Fibroblast of lung (primary cell): ENCODE results near the gene RPS6KC1. TPM values are rescaled to one million over a fixed set of nuclear protein-coding genes. Genes with fewer than 3 reads are reported as not detected.

Experiments used
- DNase-seq, 2 donors: peaks; one replicate each; pipeline versions ENCODE4 v3.0.0 to v3.0.0-alpha.2; 2010; ENCODE audit warnings: low read depth in 2 of 2
- H2AFZ ChIP-seq: 2 replicates; pipeline ENCODE4 v1.5.1; 2012; ENCODE audit warnings: low read length, control low read depth, inconsistent platforms
- H3K27ac ChIP-seq: 2 replicates; pipeline ENCODE4 v1.5.1; 2011; ENCODE audit warnings: low read length, control low read depth; ENCODE audit not compliant: insufficient read depth
- H3K27me3 ChIP-seq: 2 replicates; pipeline ENCODE4 v1.5.1; 2011; ENCODE audit warnings: mild to moderate bottlenecking, low read length; ENCODE audit not compliant: control insufficient read depth, insufficient read depth
- H3K36me3 ChIP-seq: 2 replicates; pipeline ENCODE4 v1.5.1; 2011; ENCODE audit warnings: low read length; ENCODE audit not compliant: control insufficient read depth, insufficient read depth
- H3K4me1 ChIP-seq: 2 replicates; pipeline ENCODE4 v1.5.1; 2011; ENCODE audit warnings: low read length; ENCODE audit not compliant: control insufficient read depth, insufficient read depth; ENCODE audit errors: extremely low read depth
- H3K4me2 ChIP-seq: 2 replicates; pipeline ENCODE4 v1.5.1; 2011; ENCODE audit warnings: low read length, control low read depth; ENCODE audit not compliant: insufficient read depth; ENCODE audit errors: extremely low read depth
- H3K4me3 ChIP-seq, 4 experiments: fragments of 200-600 bp in 1 of 4; sonication (generic) in 1 of 4; replicated peaks in 1 of 4; 2 replicates each; pipeline ENCODE4 v1.5.1; 2011 to 2016; ENCODE audit warnings: low read length in 4 of 4, low read depth in 3 of 4, mild to moderate bottlenecking in 3 of 4, control low read depth in 2 of 4, inconsistent platforms in 1 of 4, mixed read lengths in 1 of 4; ENCODE audit not compliant: insufficient read depth in 1 of 4; ENCODE audit errors: control extremely low read depth in 1 of 4
- H3K79me2 ChIP-seq: 2 replicates; pipeline ENCODE4 v1.5.1; 2012; ENCODE audit warnings: mild to moderate bottlenecking, low read length, inconsistent platforms; ENCODE audit not compliant: control insufficient read depth, insufficient read depth
- H3K9ac ChIP-seq: 2 replicates; pipeline ENCODE4 v1.5.1; 2011; ENCODE audit warnings: mild to moderate bottlenecking, low read length, control low read depth; ENCODE audit not compliant: insufficient read depth
- H3K9me3 ChIP-seq: 2 replicates; pipeline ENCODE4 v1.5.1; 2012; ENCODE audit warnings: low read depth, low read length; ENCODE audit not compliant: control insufficient read depth, insufficient read depth
- H4K20me1 ChIP-seq: 2 replicates; pipeline ENCODE4 v1.5.1; 2011; ENCODE audit warnings: low read length; ENCODE audit not compliant: control insufficient read depth, insufficient read depth; ENCODE audit errors: extremely low read depth
- CTCF ChIP-seq, 2 donors: IDR thresholded peaks in 1 of 2; conservative IDR thresholded peaks in 1 of 2; 1 replicate in 1 of 2; 2 replicates in 1 of 2; pipeline ENCODE4 v1.5.1; 2011 to 2012; ENCODE audit warnings: low read length in 2 of 2, control low read depth in 1 of 2, inconsistent platforms in 1 of 2, low read depth in 1 of 2, mild to moderate bottlenecking in 1 of 2
- EZH2 ChIP-seq: IDR thresholded peaks from 2 replicates; pipeline ENCODE4 v1.5.1; 2012; ENCODE audit warnings: low read length, control low read depth, mild to moderate bottlenecking; ENCODE audit errors: missing control alignments
- polyA plus RNA-seq, 2 donors: library from polyadenylated mRNA; depleted of rRNA in 1 of 2; stranded (reverse) in 1 of 2; unstranded in 1 of 2; fragments of >200 nt; gene quantifications; 2 replicates each; pipeline ENCODE4 v1.2.1, GENCODE V29; 2011 to 2012; ENCODE audit warnings: missing spikeins in 1 of 2
- total RNA-seq: library from RNA; depleted of rRNA; stranded (reverse); fragments of >200 nt; gene quantifications from 2 replicates; pipeline ENCODE4 v1.2.1, GENCODE V29; 2014

The RPS6KC1 gene
- total and polyA plus RNA-seq, 2 donors (not counting 1 experiment from before 2014, with no cell fraction given): 20.9 to 33.5 TPM

GRCh38 chr1:213054142-213054541, 3.1 kb downstream of the RPS6KC1 start:
- no peak overlapping the region for H3K9ac ChIP-seq
- no peaks in the 10 kb centered on the region for H3K4me1 ChIP-seq
- H3K27me3 ChIP-seq: no peaks in the 10 kb centered on the region
- no peak for DNase-seq
- TF ChIP-seq EZH2: no peak
- TF ChIP-seq CTCF (conservative IDR thresholded peaks at IDR 0.05 in 1 of 2, IDR thresholded peaks at IDR 0.05 in 1 of 2; ENCODE audit: low read depth in 1 of 2, low read length in 2 of 2): no peak
- H4K20me1 ChIP-seq: no peaks in the 10 kb centered on the region
- H2AFZ ChIP-seq: no peak overlapping the region
- peaks cover 47% of the 10 kb centered on the region for H3K79me2 ChIP-seq
- no peak overlapping the region for H3K4me3 ChIP-seq
- no peak overlapping the region for H3K27ac ChIP-seq
- H3K36me3 ChIP-seq: no peaks in the 10 kb centered on the region
- no peak overlapping the region for H3K4me2 ChIP-seq
- H3K9me3 ChIP-seq: no peaks in the 10 kb centered on the region

GRCh38 chr1:213054733-213055591, 3.9 kb downstream of the RPS6KC1 start:
- no peaks in the 10 kb centered on the region for H3K4me1 ChIP-seq
- H3K27ac ChIP-seq: no peak overlapping the region
- H3K4me2 ChIP-seq: no peak overlapping the region
- H3K4me3 ChIP-seq: no peak overlapping the region
- no peaks in the 10 kb centered on the region for H3K27me3 ChIP-seq
- DNase-seq: peak in 1 of 2 donors; percentile 42
- no peaks in the 10 kb centered on the region for H3K36me3 ChIP-seq
- no peak overlapping the region for H3K9ac ChIP-seq
- no peak overlapping the region for H2AFZ ChIP-seq
- no peaks in the 10 kb centered on the region for H3K9me3 ChIP-seq
- peaks cover 47% of the 10 kb centered on the region for H3K79me2 ChIP-seq
- no peak for TF ChIP-seq CTCF (conservative IDR thresholded peaks at IDR 0.05 in 1 of 2, IDR thresholded peaks at IDR 0.05 in 1 of 2; ENCODE audit: low read depth in 1 of 2, low read length in 2 of 2)
- no peak for TF ChIP-seq EZH2
- no peaks in the 10 kb centered on the region for H4K20me1 ChIP-seq

GRCh38 chr1:213055767-213056166, 4.7 kb downstream of the RPS6KC1 start:
- no peaks in the 10 kb centered on the region for H3K36me3 ChIP-seq
- no peak for DNase-seq
- H3K27ac ChIP-seq: no peak overlapping the region
- no peak overlapping the region for H3K4me3 ChIP-seq
- TF ChIP-seq CTCF (conservative IDR thresholded peaks at IDR 0.05 in 1 of 2, IDR thresholded peaks at IDR 0.05 in 1 of 2; ENCODE audit: low read depth in 1 of 2, low read length in 2 of 2) (no peak), EZH2 (no peak)
- no peak overlapping the region for H3K4me2 ChIP-seq
- H3K27me3 ChIP-seq: no peaks in the 10 kb centered on the region
- H3K9me3 ChIP-seq: no peaks in the 10 kb centered on the region
- H3K9ac ChIP-seq: no peak overlapping the region
- no peaks in the 10 kb centered on the region for H4K20me1 ChIP-seq
- H3K4me1 ChIP-seq: no peaks in the 10 kb centered on the region
- H3K79me2 ChIP-seq: peaks cover 48% of the 10 kb centered on the region
- H2AFZ ChIP-seq: no peak overlapping the region
